B cell (primary cell): ENCODE data around the gene BRINP3.

ENCODE experiments used
- EZH2 ChIP-seq: IDR thresholded peaks from 2 replicates; pipeline ENCODE4 v1.6.1; 2012; ENCODE audit warnings: borderline replicate concordance, low read depth, mild to moderate bottlenecking, moderate library complexity, low read length; ENCODE audit not compliant: insufficient read depth, poor library complexity, severe bottlenecking
- TF ChIP-seq, protein P1 (sequence below): fragments of 200-600 bp; IDR thresholded peaks from one replicate; pipeline ENCODE4 v1.8.0; 2022; ENCODE audit warnings: antibody characterized with exemption, mild to moderate bottlenecking

DNA sequence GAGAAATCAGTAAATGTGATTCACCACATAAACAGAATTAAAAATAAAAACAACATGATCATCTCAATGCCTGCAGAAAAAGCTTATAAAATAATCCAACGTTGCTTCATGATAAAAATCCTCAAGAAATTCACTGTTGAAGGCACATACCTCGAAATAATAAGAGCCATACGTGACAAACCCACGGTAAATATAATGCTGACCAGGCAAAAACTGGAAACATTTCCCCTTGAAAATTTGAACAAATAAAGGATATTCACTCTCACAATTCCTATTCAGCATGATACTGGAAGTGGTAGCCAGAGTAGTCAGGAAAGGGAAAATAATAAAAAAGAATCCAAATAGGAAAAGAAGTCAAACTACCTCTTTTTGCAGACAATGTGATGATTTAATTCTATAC lies 148.8 kb downstream of the BRINP3 start:
- TF ChIP-seq, protein P1, sequence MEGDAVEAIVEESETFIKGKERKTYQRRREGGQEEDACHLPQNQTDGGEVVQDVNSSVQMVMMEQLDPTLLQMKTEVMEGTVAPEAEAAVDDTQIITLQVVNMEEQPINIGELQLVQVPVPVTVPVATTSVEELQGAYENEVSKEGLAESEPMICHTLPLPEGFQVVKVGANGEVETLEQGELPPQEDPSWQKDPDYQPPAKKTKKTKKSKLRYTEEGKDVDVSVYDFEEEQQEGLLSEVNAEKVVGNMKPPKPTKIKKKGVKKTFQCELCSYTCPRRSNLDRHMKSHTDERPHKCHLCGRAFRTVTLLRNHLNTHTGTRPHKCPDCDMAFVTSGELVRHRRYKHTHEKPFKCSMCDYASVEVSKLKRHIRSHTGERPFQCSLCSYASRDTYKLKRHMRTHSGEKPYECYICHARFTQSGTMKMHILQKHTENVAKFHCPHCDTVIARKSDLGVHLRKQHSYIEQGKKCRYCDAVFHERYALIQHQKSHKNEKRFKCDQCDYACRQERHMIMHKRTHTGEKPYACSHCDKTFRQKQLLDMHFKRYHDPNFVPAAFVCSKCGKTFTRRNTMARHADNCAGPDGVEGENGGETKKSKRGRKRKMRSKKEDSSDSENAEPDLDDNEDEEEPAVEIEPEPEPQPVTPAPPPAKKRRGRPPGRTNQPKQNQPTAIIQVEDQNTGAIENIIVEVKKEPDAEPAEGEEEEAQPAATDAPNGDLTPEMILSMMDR = no peak
- TF ChIP-seq EZH2 = no peak
